ENCODE data around the gene TACSTD2.
"Not testable (repeated sequence)": the region's sequence is repeated elsewhere in the genome, so short reads cannot be mapped to it uniquely, and the experiment has no call there.

TACSTD2 gene

GRCh38 chr1:58576727-58577653 is at the start of gene TACSTD2:
Gene TACSTD2 (minus strand): TSS chr1:58577252. CDS start chr1:58577156, 96 bp downstream.
- FAIRE-seq = no peak

GRCh38 chr1:58626293-58626692 is 49.2 kb upstream of the TACSTD2 start:
- FAIRE-seq = no peak

- FAIRE-seq = not testable (repeated sequence)
These were observed 46.2 kb upstream of the TACSTD2 start for GRCh38 chr1:58623259-58623658.

GRCh38 chr1:58622571-58622970 is 45.5 kb upstream of the TACSTD2 start:
- FAIRE-seq = no peak

GRCh38 chr1:58621391-58621790 is 44.3 kb upstream of the TACSTD2 start:
- no peak for FAIRE-seq

GRCh38 chr1:58620926-58621325 is 43.9 kb upstream of the TACSTD2 start:
- FAIRE-seq = no peak

GRCh38 chr1:58620259-58620658 is 43.2 kb upstream of the TACSTD2 start:
- no peak for FAIRE-seq

- no peak for FAIRE-seq
These were observed 42.4 kb upstream of the TACSTD2 start for GRCh38 chr1:58619286-58620054.

GRCh38 chr1:58618303-58618702 is 41.3 kb upstream of the TACSTD2 start:
- FAIRE-seq = no peak

- FAIRE-seq = no peak
These were observed 34.9 kb upstream of the TACSTD2 start for GRCh38 chr1:58611861-58612385.

GRCh38 chr1:58608945-58609344 is 31.9 kb upstream of the TACSTD2 start:
- FAIRE-seq = no peak

- no peak for FAIRE-seq
These were observed 31.2 kb upstream of the TACSTD2 start for GRCh38 chr1:58608297-58608696.

GRCh38 chr1:58607391-58607790 is 30.3 kb upstream of the TACSTD2 start:
- FAIRE-seq = no peak

GRCh38 chr1:58601921-58602320 is 24.9 kb upstream of the TACSTD2 start:
- FAIRE-seq = not testable (repeated sequence)

GRCh38 chr1:58597996-58598395 is 20.9 kb upstream of the TACSTD2 start:
- FAIRE-seq = no peak

- no peak for FAIRE-seq
These were observed 20.0 kb upstream of the TACSTD2 start for GRCh38 chr1:58597076-58597475.

GRCh38 chr1:58596631-58597052 is 19.6 kb upstream of the TACSTD2 start:
- no peak for FAIRE-seq

- no peak for FAIRE-seq
These were observed 17.5 kb upstream of the TACSTD2 start for GRCh38 chr1:58594546-58594945.

- FAIRE-seq = no peak
These were observed 15.6 kb upstream of the TACSTD2 start for GRCh38 chr1:58592522-58593134.

GRCh38 chr1:58591806-58592205 is 14.8 kb upstream of the TACSTD2 start:
- FAIRE-seq = no peak

- FAIRE-seq = no peak
These were observed 13.0 kb upstream of the TACSTD2 start for GRCh38 chr1:58590019-58590418.

- FAIRE-seq = no peak
These were observed 11.3 kb upstream of the TACSTD2 start for GRCh38 chr1:58588396-58588795.

GRCh38 chr1:58587667-58588066 is 10.6 kb upstream of the TACSTD2 start:
- FAIRE-seq = no peak
